HUES6 (cell line): ENCODE data around the gene ZC2HC1C.

ENCODE experiments used
- H3K27ac ChIP-seq: 2 replicates; pipeline ENCODE4 v1.7.0; 2013; ENCODE audit warnings: low read depth, mild to moderate bottlenecking, low read length, inconsistent platforms
- H3K27me3 ChIP-seq: 2 replicates; pipeline ENCODE4 v1.6.1; 2013; ENCODE audit warnings: low read length; ENCODE audit not compliant: control insufficient read depth, insufficient read depth
- H3K36me3 ChIP-seq: 2 replicates; pipeline ENCODE4 v1.6.1; 2013; ENCODE audit warnings: low read length; ENCODE audit not compliant: control insufficient read depth, insufficient read depth
- H3K4me1 ChIP-seq: 2 replicates; pipeline ENCODE4 v1.6.1; 2013; ENCODE audit warnings: low read length; ENCODE audit not compliant: control insufficient read depth, insufficient read depth
- H3K4me3 ChIP-seq: 2 replicates; pipeline ENCODE4 v1.5.1; 2013; ENCODE audit warnings: low read depth, low read length
- H3K9ac ChIP-seq: one replicate; pipeline ENCODE4 v1.6.1; 2013; ENCODE audit warnings: mild to moderate bottlenecking, low read length
- H3K9me3 ChIP-seq: 2 replicates; pipeline ENCODE4 v1.6.1; 2013; ENCODE audit warnings: low read depth, low read length; ENCODE audit not compliant: control insufficient read depth, insufficient read depth

ZC2HC1C gene, protein sequence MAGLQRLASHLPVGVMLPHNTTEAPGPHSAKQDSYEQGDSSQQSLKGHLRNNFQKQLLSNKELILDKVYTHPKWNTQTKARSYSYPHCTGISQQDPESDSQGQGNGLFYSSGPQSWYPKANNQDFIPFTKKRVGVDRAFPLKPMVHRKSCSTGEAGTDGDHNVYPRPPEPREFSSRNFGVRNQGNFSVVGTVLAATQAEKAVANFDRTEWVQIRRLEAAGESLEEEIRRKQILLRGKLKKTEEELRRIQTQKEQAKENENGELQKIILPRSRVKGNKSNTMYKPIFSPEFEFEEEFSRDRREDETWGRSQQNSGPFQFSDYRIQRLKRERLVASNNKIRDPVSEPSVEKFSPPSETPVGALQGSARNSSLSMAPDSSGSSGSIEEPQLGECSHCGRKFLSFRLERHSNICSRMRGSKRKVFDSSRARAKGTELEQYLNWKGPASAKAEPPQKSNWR

GRCh38 chr14:75069121-75069810, at the start of gene ZC2HC1C:
ZC2HC1C (plus strand) TSS chr14:75069641; CDS start chr14:75070574, 933 bp downstream.
- H3K4me3 ChIP-seq, result peak within 1 kb of the TSS; percentile 82
- peak within 1 kb of the TSS; percentile 93 for H3K27ac ChIP-seq
- H3K9ac ChIP-seq, result peak within 1 kb of the TSS; percentile 92
- no peaks in the 10 kb centered on the region for H3K27me3 ChIP-seq
- no peaks in the 10 kb centered on the region for H3K36me3 ChIP-seq
- H3K9me3 ChIP-seq, result no peaks in the 10 kb centered on the region
- H3K4me1 ChIP-seq, result peaks cover 6% of the 10 kb centered on the region; the same call in 1 of the 2 replicates

DNA sequence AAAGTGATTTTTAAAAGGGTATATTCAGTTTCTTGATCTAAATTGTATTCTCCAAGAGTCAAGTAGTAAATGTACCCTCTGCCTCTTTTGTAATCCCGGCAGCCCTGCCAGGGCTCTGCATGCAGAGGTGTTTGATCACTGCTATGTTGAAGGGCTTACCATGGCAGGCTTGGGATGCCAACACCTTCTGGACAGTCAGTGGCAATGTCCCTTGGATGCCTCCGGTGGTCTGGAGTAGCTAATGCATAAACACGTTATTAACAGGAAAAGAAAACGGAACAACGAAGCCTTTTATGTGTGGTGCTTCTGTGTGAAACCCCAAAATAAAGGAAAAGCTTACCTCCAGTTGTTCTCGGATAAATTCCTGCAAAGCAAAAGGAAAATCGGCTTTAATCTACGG, 46.8 kb upstream of the ZC2HC1C start:
- Histone ChIP-seq H3K27me3 (no peaks in the 10 kb centered on the region), H3K9ac (no peak overlapping the region), H3K27ac (no peak overlapping the region), H3K9me3 (no peaks in the 10 kb centered on the region), H3K4me1 (no peaks in the 10 kb centered on the region), H3K36me3 (peaks cover 41% of the 10 kb centered on the region), H3K4me3 (no peak overlapping the region)

DNA sequence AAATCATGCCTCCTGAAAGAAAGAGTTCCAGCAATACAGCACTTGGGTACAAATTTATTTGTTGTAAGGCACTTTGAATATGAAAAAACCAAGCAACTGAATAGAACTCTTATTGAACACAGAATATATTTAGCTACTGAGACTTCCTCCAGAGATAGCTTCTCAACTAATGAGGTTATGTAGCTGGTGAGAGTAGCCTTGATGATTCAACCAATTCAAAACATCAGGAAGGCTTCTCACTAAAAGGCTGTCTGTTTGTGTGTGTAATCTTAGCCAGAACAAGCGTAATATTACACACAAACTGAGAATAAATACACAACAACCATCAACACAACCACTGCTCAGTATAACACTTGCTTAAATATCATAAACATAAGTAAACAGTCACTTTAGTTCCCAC, 46.3 kb upstream of the ZC2HC1C start:
- peaks cover 39% of the 10 kb centered on the region for H3K36me3 ChIP-seq

GRCh38 chr14:75025082-75025481, 44.4 kb upstream of the ZC2HC1C start:
- Histone ChIP-seq H3K27ac (no peak overlapping the region), H3K4me3 (no peak overlapping the region), H3K9ac (no peak overlapping the region), H3K27me3 (no peaks in the 10 kb centered on the region), H3K36me3 (peaks cover 28% of the 10 kb centered on the region), H3K9me3 (no peaks in the 10 kb centered on the region), H3K4me1 (no peaks in the 10 kb centered on the region)

More for the DNA sequence above, 46.3 kb upstream of the ZC2HC1C start:
- Histone ChIP-seq H3K9ac (no peak overlapping the region), H3K4me3 (no peak overlapping the region), H3K9me3 (no peaks in the 10 kb centered on the region), H3K27ac (no peak overlapping the region), H3K27me3 (no peaks in the 10 kb centered on the region), H3K4me1 (no peaks in the 10 kb centered on the region)

- H3K27me3 ChIP-seq, result no peaks in the 10 kb centered on the region
- H3K36me3 ChIP-seq, result peaks cover 30% of the 10 kb centered on the region
- H3K4me1 ChIP-seq, result no peaks in the 10 kb centered on the region
- H3K27ac ChIP-seq, result no peak overlapping the region
- H3K9me3 ChIP-seq, result no peaks in the 10 kb centered on the region
- no peak overlapping the region for H3K4me3 ChIP-seq
- no peak overlapping the region for H3K9ac ChIP-seq
Measured at GRCh38 chr14:75025876-75026275, 43.6 kb upstream of the ZC2HC1C start.

- peaks cover 31% of the 10 kb centered on the region for H3K36me3 ChIP-seq
- no peak overlapping the region for H3K27ac ChIP-seq
- no peak overlapping the region for H3K4me3 ChIP-seq
- no peaks in the 10 kb centered on the region for H3K27me3 ChIP-seq
- no peak overlapping the region for H3K9ac ChIP-seq
- no peaks in the 10 kb centered on the region for H3K9me3 ChIP-seq
- no peaks in the 10 kb centered on the region for H3K4me1 ChIP-seq
Measured at GRCh38 chr14:75030147-75030546, 39.3 kb upstream of the ZC2HC1C start.

DNA sequence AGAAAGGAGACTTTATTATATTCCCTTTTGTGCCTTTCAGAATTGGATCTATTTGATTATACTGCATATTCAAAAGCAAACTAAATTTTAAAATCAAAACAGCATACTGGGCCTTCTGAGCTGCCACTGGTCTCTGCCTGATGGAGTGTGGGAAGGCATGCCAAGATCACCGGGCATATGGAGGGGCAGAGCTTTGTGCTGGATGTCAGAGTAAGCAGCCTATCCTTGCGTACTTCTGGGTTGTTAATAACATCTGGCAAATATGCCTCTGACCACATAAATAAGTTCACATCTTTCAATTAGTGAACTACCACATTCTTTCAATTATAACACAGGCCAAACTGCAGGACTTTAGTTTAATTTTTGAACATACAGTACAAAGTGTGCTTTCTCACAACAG, 36.5 kb upstream of the ZC2HC1C start:
- no peaks in the 10 kb centered on the region for H3K27me3 ChIP-seq
- H3K4me1 ChIP-seq, result no peaks in the 10 kb centered on the region
- no peak overlapping the region for H3K4me3 ChIP-seq
- peaks cover 39% of the 10 kb centered on the region for H3K36me3 ChIP-seq
- no peaks in the 10 kb centered on the region for H3K9me3 ChIP-seq
- no peak overlapping the region for H3K27ac ChIP-seq
- no peak overlapping the region for H3K9ac ChIP-seq

DNA sequence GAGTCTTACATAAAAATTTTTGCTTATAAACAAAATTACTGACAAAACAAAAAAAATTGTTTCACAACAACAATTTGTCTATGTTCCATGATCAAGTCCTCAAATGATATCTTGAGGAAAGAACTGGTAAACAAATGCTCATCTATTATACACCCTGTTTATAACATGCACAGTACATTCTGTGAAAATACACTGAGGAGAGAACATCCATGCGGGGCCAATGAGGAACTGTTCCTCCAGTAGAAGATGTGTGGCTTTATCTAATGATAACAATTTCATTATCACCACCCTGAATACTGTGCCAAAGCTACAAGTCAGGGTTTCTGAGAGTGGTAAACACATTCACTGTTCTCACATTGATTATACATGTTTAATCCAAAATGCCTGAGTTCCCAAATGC, 28.9 kb upstream of the ZC2HC1C start:
- no peak overlapping the region for H3K9ac ChIP-seq
- peaks cover 45% of the 10 kb centered on the region for H3K36me3 ChIP-seq
- no peaks in the 10 kb centered on the region for H3K4me1 ChIP-seq

DNA sequence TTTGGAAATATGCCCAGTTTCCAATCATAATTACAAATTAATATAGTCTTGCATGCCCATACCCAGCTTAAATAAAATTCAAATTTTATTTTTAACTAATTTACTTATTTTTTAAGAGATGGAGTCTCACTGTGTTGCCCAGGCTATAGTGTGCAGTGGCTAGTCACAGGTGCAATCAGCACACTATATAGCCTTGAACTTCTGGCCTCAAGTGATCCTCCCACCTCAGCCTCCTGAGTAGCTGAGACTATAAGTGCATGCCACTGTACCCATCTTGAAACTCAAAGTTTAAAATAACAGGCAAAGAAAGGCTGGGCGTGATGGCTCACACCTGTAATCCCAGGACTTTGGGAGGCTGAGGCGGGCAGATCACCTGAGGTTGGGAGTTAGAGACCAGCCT, 28.5 kb upstream of the ZC2HC1C start:
- Histone ChIP-seq H3K27ac (no peak overlapping the region), H3K27me3 (no peaks in the 10 kb centered on the region), H3K4me3 (no peak overlapping the region), H3K9ac (no peak overlapping the region), H3K9me3 (no peaks in the 10 kb centered on the region), H3K36me3 (peaks cover 42% of the 10 kb centered on the region), H3K4me1 (no peaks in the 10 kb centered on the region)

More for the DNA sequence above, 28.9 kb upstream of the ZC2HC1C start:
- H3K4me3 ChIP-seq, result no peak overlapping the region
- no peak overlapping the region for H3K27ac ChIP-seq
- no peaks in the 10 kb centered on the region for H3K27me3 ChIP-seq
- no peaks in the 10 kb centered on the region for H3K9me3 ChIP-seq

DNA sequence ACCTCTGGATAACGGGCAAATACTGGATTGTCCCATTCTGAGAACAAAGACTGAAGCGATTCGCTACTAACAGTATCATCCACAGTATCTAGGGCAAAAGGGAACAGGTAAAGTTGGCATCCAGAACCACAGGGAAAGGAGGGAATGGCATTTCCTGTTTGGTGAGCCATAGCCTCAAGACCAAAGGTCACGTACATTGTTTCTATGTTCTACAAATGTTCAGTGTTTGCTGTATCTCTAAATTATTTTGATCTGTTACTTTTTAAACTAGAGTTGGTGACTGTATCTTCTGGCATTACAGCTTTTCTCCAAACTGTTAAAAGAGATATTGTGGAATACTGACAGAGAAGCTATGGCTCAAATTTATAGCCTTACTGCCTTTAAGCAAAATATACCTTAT, 27.8 kb upstream of the ZC2HC1C start:
- H3K9ac ChIP-seq, result no peak overlapping the region
- no peaks in the 10 kb centered on the region for H3K4me1 ChIP-seq

DNA sequence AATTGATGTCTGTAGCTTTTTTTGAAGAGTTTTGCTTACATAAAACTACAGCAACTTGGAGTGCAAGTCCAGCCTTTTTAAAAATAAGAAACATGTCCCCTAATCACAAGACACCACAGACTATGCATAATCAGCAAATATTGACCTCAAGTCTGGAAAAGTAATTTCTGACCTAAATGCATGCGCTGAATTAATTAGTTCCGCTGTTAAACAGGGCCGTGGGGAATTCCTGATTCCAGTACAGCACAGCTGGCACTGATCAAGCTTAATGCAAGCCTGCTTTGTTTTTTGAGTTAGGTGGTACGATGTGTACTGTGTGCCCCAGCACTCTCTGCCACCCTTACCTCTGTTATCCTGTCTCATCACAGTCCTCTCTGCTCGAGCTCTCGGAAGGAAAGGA, 27.4 kb upstream of the ZC2HC1C start:
- Histone ChIP-seq H3K27ac (no peak overlapping the region), H3K9ac (no peak overlapping the region), H3K9me3 (no peaks in the 10 kb centered on the region), H3K36me3 (peaks cover 36% of the 10 kb centered on the region), H3K27me3 (no peaks in the 10 kb centered on the region), H3K4me1 (no peaks in the 10 kb centered on the region), H3K4me3 (no peak overlapping the region)

More for the DNA sequence above, 27.8 kb upstream of the ZC2HC1C start:
- Histone ChIP-seq H3K27me3 (no peaks in the 10 kb centered on the region), H3K9me3 (no peaks in the 10 kb centered on the region), H3K27ac (no peak overlapping the region), H3K4me3 (no peak overlapping the region), H3K36me3 (peaks cover 40% of the 10 kb centered on the region)
